K562 (cell line): ENCODE measurements around the gene PIK3CB. TPM values are rescaled to one million over a fixed set of nuclear protein-coding genes. Genes with fewer than 3 reads are reported as not detected.

Experiments used
- ATAC-seq: fragments of 200-7000 bp; cut with Tn5 transposase; 3 replicates; pipeline ENCODE4 v1.9.1; 2020; ENCODE audit warnings: moderate library complexity
- BruUV-seq: library from RNA; stranded (reverse); fragments of 400-500 nt; replicated peaks from 2 replicates; lab custom pipeline; 2021; lab: Mats Ljungman, UMichigan
- CTCF ChIA-PET: fragments of 300-600 bp; formaldehyde crosslinking; extraction: SDS; loops from one replicate; lab custom pipeline; 2021; ENCODE audit warnings: low intra/inter-chr PET ratio; lab: Yijun Ruan, JAX
- POLR2A ChIA-PET: fragments of 300-600, 350-650 bp; sonication (Branson Sonifier 250); formaldehyde crosslinking; extraction: SDS; loops from one replicate; lab custom pipeline; 2021; ENCODE audit warnings: antibody characterized with exemption, inconsistent platforms; lab: Yijun Ruan, JAX
- DNase-seq, 4 experiments: peaks; one replicate each; pipeline versions ENCODE4 v3.0.0 to v3.0.0-alpha.2; 2011 to 2018; ENCODE audit warnings: low spot score in 3 of 4, mixed read lengths in 3 of 4; ENCODE audit errors: extremely low read depth in 1 of 4
- FAIRE-seq: peaks from 2 replicates; lab custom pipeline; 2011; peaks lifted over from hg19 to GRCh38; lab: Jason Lieb, UNC
- H2AFZ ChIP-seq: 2 replicates; pipeline ENCODE4 v1.6.0; 2011; ENCODE audit warnings: low read depth, low read length, control low read depth, inconsistent platforms
- H3K27ac ChIP-seq: fragments of 200-600 bp; 3 replicates; pipeline ENCODE4 v1.8.0; 2011; ENCODE audit warnings: low read depth, mild to moderate bottlenecking, control low read depth, inconsistent platforms, low read length, moderate library complexity, mixed read lengths; ENCODE audit errors: extremely low read depth
- H3K27me3 ChIP-seq, 2 experiments: fragments of 300-600 bp in 1 of 2; 2 replicates in 1 of 2; 3 replicates in 1 of 2; pipeline versions ENCODE4 v1.6.0 to v1.8.0; 2011; ENCODE audit warnings: inconsistent platforms in 2 of 2, low read length in 2 of 2, mild to moderate bottlenecking in 1 of 2, mixed read lengths in 1 of 2, moderate library complexity in 1 of 2; ENCODE audit not compliant: control insufficient read depth in 2 of 2, insufficient read depth in 2 of 2
- H3K36me3 ChIP-seq: fragments of 300-600 bp; 3 replicates; pipeline ENCODE4 v1.8.0; 2011; ENCODE audit warnings: mild to moderate bottlenecking, low read length, inconsistent platforms; ENCODE audit not compliant: control insufficient read depth, insufficient read depth
- H3K4me1 ChIP-seq, 2 experiments: fragments of 200-600 bp in 1 of 2; replicated peaks in 1 of 2; 2 replicates in 1 of 2; 3 replicates in 1 of 2; pipeline versions ENCODE4 v1.5.1 to v1.8.0; 2011; ENCODE audit warnings: inconsistent platforms in 2 of 2, low read length in 2 of 2, mild to moderate bottlenecking in 1 of 2, mixed read lengths in 1 of 2, moderate library complexity in 1 of 2; ENCODE audit not compliant: control insufficient read depth in 2 of 2, insufficient read depth in 2 of 2
- H3K4me2 ChIP-seq: 2 replicates; pipeline ENCODE4 v1.6.1; 2011; ENCODE audit warnings: low read length, control low read depth, inconsistent platforms, mixed read lengths; ENCODE audit not compliant: insufficient read depth
- H3K4me3 ChIP-seq: fragments of 200-600 bp; sonication (generic), shearing (Covaris generic); 2 replicates; pipeline ENCODE4 v1.5.1; 2016; ENCODE audit warnings: control low read depth, inconsistent platforms
- H3K79me2 ChIP-seq: fragments of 200-600 bp; 3 replicates; pipeline ENCODE4 v1.8.0; 2011; ENCODE audit warnings: low read length, inconsistent platforms; ENCODE audit not compliant: control insufficient read depth, insufficient read depth
- H3K9ac ChIP-seq, 2 experiments: 2 replicates each; pipeline versions ENCODE4 v1.6.0 to v1.6.1; 2011; ENCODE audit warnings: low read depth in 2 of 2, low read length in 2 of 2, control low read depth in 1 of 2, inconsistent platforms in 1 of 2, mild to moderate bottlenecking in 1 of 2, mixed read lengths in 1 of 2; ENCODE audit not compliant: insufficient read depth in 1 of 2
- H3K9me1 ChIP-seq: one replicate; pipeline ENCODE4 v1.6.0; 2011; ENCODE audit warnings: inconsistent platforms, mild to moderate bottlenecking, low read length, moderate library complexity; ENCODE audit not compliant: control insufficient read depth, insufficient read depth
- H3K9me3 ChIP-seq: replicated peaks from 2 replicates; pipeline ENCODE4 v1.5.1; 2011; ENCODE audit warnings: low read depth, low read length, inconsistent platforms; ENCODE audit not compliant: control insufficient read depth, insufficient read depth
- H4K20me1 ChIP-seq: replicated peaks from 2 replicates; pipeline ENCODE4 v1.6.1; 2011; ENCODE audit warnings: low read length, inconsistent platforms, mixed read lengths; ENCODE audit not compliant: control insufficient read depth, insufficient read depth
- MEF2D ChIP-seq: conservative IDR thresholded peaks from 2 replicates; pipeline ENCODE4 v1.6.1; 2016; ENCODE audit warnings: low read depth, missing genetic modification characterization, missing compliant biosample characterization
- PCBP2 ChIP-seq: fragments of 200-400 bp; formaldehyde crosslinking; IDR thresholded peaks from 2 replicates; pipeline ENCODE4 v1.6.1; 2018; ENCODE audit warnings: low read length, low read depth, mild to moderate bottlenecking, moderate library complexity; ENCODE audit not compliant: poor library complexity, severe bottlenecking
- PTRF ChIP-seq: fragments of 450-650 bp; IDR thresholded peaks from 2 replicates; pipeline ENCODE4 v1.6.1; 2016; ENCODE audit warnings: mild to moderate bottlenecking, missing genetic modification characterization, missing compliant biosample characterization
- SPI1 ChIP-seq: IDR thresholded peaks from 2 replicates; pipeline ENCODE4 v1.6.1; 2011; ENCODE audit warnings: low read depth, low read length, control low read depth, borderline replicate concordance
- SRSF1 ChIP-seq: fragments of 200-400 bp; formaldehyde crosslinking; IDR thresholded peaks from 2 replicates; pipeline ENCODE4 v1.6.1; 2017; ENCODE audit warnings: mild to moderate bottlenecking, low read depth, low read length, moderate library complexity
- ZNF282 ChIP-seq: sonication (generic); formaldehyde crosslinking; IDR thresholded peaks from 2 replicates; pipeline ENCODE4 v1.8.1; 2023; ENCODE audit warnings: missing genetic modification reagents
- WGBS: fragments of 100-300 bp; shearing (Covaris generic); methylation state at CpG from one replicate; pipeline ENCODE4 v1.1.6; 2016; ENCODE audit warnings: low coverage, mixed read lengths; ENCODE audit not compliant: insufficient coverage; ENCODE audit errors: missing lambda C conversion rate; 5-methylcytosine and 5-hydroxymethylcytosine counted together
- in situ Hi-C: fragments of 300-500 bp; cut with MboI; formaldehyde crosslinking; loops from 4 replicates; pipeline ENCODE4 v1.15.0; 2018; ENCODE audit warnings: inconsistent platforms, mixed read lengths
- intact Hi-C: fragments of 100-400 bp; cut with micrococcal nuclease; formaldehyde crosslinking; loops from 2 replicates; pipeline ENCODE4 v1.14.2; 2022
- polyA plus RNA-seq, 8 experiments: library from polyadenylated mRNA; depleted of rRNA in 4 of 8; stranded (reverse) in 5 of 8; unstranded in 3 of 8; fragments of >200 nt; fragmentation: Nextera tagmentation in 2 of 8; fragmentation: Illumina TruSeq in 1 of 8; extraction: Ambion mirVana in 2 of 8; extraction: Trizol in 1 of 8; gene quantifications; 2 replicates each; pipeline versions ENCODE4 v1.2.1 to v1.2.3, GENCODE V29; 2011 to 2014; ENCODE audit warnings: inconsistent platforms in 1 of 8, missing spikeins in 1 of 8
- total RNA-seq, 7 experiments: library from RNA; depleted of rRNA in 6 of 7; stranded (reverse); fragments of >200 nt in 6 of 7; fragmentation: Illumina TruSeq in 2 of 7; extraction: Trizol in 2 of 7; gene quantifications; 2 replicates each; pipeline versions ENCODE4 v1.2.1 to v1.2.3, GENCODE V29; 2011 to 2021; ENCODE audit warnings: low replicate concordance in 1 of 7
- TF ChIP-seq, protein P1 (sequence below): fragments of 450-650 bp; IDR thresholded peaks from 2 replicates; pipeline ENCODE4 v1.6.1; 2016; ENCODE audit warnings: borderline replicate concordance
- TF ChIP-seq, protein P2 (sequence below): fragments of 250-450 bp; sonication (Bioruptor Pico); IDR thresholded peaks from 2 replicates; pipeline ENCODE4 v1.8.0; 2021; ENCODE audit warnings: borderline replicate concordance, mild to moderate bottlenecking, moderate library complexity; ENCODE audit not compliant: poor library complexity, severe bottlenecking
- TF ChIP-seq, protein P3 (sequence below): fragments of 450-650 bp; formaldehyde crosslinking; IDR thresholded peaks from 2 replicates; pipeline ENCODE4 v1.4.0; 2020; ENCODE audit warnings: mild to moderate bottlenecking, moderate library complexity
- TF ChIP-seq, protein P4 (sequence below): sonication (generic); formaldehyde crosslinking; IDR thresholded peaks from 2 replicates; pipeline ENCODE4 v1.8.1; 2023; ENCODE audit warnings: mild to moderate bottlenecking, missing genetic modification reagents
- TF ChIP-seq, protein P5 (sequence below): fragments of 250-450 bp; sonication (Bioruptor Pico); IDR thresholded peaks from 2 replicates; pipeline ENCODE4 v1.5.0; 2020; ENCODE audit warnings: mild to moderate bottlenecking, borderline replicate concordance

PIK3CB gene
- total and polyA plus RNA-seq, 9 of the 15 experiments (the other 6 are each of a cell fraction or from before 2014, with no cell fraction given): 15.3 to 62.6 (median 28.3) TPM

DNA sequence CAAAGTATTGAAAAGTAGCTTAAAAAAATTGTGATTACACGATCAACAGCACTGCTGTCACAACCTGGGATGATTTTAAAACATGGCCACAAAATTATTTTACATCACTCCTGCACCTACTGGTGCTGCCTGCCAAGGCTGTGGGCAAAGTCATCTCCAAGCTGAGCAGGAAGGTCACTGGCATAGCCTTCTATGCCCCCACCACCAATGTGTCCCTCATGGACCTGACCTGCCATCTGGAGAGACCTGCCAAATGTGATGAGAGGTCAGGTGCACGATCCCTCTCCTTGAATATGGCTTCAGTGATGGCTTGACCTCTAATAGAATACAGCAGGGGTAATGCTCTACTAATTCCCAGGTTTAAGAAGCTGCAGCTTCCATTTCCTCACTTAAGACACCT is 57.8 kb downstream of the PIK3CB start:
- Histone ChIP-seq H3K4me1 (peaks cover 2 to 11% of the 10 kb centered on the region in 2 experiments; a peak in 4 of 5 replicates), H3K9ac (no peak overlapping the region), H3K27me3 (no peaks in the 10 kb centered on the region), H4K20me1 (peaks cover 5% of the 10 kb centered on the region; the same call in 1 of the 2 replicates), H3K36me3 (peaks cover 61% of the 10 kb centered on the region), H3K27ac (no peak overlapping the region), H3K9me1 (no peaks in the 10 kb centered on the region), H3K4me2 (no peak overlapping the region), H2AFZ (no peak overlapping the region), H3K79me2 (peaks cover 97% of the 10 kb centered on the region), H3K4me3 (no peak overlapping the region), H3K9me3 (peaks cover 2% of the 10 kb centered on the region; the same call in 1 of the 2 replicates)
- DNase-seq (no peak), FAIRE-seq (no peak), ATAC-seq (no peak)
- BruUV-seq: no TSS peak
- in situ Hi-C loops: no loop called here
- 82% methylated on average over 2 of the region's 2 CpGs for WGBS
- CTCF ChIA-PET: no interaction called here
- intact Hi-C loops: no loop called here
- POLR2A ChIA-PET: interaction anchor here (1.3 to 1.6 kb wide), 3 partner anchors 9 to 27 kb away, joined by 4 to 8 read pairs (median 4); no protein-coding TSS in a partner anchor
- TF ChIP-seq, protein P1, sequence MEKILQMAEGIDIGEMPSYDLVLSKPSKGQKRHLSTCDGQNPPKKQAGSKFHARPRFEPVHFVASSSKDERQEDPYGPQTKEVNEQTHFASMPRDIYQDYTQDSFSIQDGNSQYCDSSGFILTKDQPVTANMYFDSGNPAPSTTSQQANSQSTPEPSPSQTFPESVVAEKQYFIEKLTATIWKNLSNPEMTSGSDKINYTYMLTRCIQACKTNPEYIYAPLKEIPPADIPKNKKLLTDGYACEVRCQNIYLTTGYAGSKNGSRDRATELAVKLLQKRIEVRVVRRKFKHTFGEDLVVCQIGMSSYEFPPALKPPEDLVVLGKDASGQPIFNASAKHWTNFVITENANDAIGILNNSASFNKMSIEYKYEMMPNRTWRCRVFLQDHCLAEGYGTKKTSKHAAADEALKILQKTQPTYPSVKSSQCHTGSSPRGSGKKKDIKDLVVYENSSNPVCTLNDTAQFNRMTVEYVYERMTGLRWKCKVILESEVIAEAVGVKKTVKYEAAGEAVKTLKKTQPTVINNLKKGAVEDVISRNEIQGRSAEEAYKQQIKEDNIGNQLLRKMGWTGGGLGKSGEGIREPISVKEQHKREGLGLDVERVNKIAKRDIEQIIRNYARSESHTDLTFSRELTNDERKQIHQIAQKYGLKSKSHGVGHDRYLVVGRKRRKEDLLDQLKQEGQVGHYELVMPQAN: no peak
- TF ChIP-seq ZNF282 (no peak), MEF2D (tag) (no peak), PCBP2 (no peak), SRSF1 (no peak), SPI1 (no peak), PTRF (tag) (no peak)
- TF ChIP-seq, protein P2, sequence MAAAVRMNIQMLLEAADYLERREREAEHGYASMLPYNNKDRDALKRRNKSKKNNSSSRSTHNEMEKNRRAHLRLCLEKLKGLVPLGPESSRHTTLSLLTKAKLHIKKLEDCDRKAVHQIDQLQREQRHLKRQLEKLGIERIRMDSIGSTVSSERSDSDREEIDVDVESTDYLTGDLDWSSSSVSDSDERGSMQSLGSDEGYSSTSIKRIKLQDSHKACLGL (CRISPR knock-in tag): no peak
- TF ChIP-seq, protein P3, sequence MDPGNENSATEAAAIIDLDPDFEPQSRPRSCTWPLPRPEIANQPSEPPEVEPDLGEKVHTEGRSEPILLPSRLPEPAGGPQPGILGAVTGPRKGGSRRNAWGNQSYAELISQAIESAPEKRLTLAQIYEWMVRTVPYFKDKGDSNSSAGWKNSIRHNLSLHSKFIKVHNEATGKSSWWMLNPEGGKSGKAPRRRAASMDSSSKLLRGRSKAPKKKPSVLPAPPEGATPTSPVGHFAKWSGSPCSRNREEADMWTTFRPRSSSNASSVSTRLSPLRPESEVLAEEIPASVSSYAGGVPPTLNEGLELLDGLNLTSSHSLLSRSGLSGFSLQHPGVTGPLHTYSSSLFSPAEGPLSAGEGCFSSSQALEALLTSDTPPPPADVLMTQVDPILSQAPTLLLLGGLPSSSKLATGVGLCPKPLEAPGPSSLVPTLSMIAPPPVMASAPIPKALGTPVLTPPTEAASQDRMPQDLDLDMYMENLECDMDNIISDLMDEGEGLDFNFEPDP (CRISPR knock-in tag): no peak
- TF ChIP-seq, protein P4, sequence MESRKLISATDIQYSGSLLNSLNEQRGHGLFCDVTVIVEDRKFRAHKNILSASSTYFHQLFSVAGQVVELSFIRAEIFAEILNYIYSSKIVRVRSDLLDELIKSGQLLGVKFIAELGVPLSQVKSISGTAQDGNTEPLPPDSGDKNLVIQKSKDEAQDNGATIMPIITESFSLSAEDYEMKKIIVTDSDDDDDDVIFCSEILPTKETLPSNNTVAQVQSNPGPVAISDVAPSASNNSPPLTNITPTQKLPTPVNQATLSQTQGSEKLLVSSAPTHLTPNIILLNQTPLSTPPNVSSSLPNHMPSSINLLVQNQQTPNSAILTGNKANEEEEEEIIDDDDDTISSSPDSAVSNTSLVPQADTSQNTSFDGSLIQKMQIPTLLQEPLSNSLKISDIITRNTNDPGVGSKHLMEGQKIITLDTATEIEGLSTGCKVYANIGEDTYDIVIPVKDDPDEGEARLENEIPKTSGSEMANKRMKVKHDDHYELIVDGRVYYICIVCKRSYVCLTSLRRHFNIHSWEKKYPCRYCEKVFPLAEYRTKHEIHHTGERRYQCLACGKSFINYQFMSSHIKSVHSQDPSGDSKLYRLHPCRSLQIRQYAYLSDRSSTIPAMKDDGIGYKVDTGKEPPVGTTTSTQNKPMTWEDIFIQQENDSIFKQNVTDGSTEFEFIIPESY: no peak
- TF ChIP-seq, protein P5, sequence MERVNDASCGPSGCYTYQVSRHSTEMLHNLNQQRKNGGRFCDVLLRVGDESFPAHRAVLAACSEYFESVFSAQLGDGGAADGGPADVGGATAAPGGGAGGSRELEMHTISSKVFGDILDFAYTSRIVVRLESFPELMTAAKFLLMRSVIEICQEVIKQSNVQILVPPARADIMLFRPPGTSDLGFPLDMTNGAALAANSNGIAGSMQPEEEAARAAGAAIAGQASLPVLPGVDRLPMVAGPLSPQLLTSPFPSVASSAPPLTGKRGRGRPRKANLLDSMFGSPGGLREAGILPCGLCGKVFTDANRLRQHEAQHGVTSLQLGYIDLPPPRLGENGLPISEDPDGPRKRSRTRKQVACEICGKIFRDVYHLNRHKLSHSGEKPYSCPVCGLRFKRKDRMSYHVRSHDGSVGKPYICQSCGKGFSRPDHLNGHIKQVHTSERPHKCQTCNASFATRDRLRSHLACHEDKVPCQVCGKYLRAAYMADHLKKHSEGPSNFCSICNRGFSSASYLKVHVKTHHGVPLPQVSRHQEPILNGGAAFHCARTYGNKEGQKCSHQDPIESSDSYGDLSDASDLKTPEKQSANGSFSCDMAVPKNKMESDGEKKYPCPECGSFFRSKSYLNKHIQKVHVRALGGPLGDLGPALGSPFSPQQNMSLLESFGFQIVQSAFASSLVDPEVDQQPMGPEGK (CRISPR knock-in tag): no peak
